ENCODE results near the gene CYP26C1. TPM values are rescaled to one million over a fixed set of nuclear protein-coding genes. Genes with fewer than 3 reads are reported as not detected.
A peak's percentile ranks its signal among the peaks of the same experiment; 100 is the strongest.

The CYP26C1 gene, protein sequence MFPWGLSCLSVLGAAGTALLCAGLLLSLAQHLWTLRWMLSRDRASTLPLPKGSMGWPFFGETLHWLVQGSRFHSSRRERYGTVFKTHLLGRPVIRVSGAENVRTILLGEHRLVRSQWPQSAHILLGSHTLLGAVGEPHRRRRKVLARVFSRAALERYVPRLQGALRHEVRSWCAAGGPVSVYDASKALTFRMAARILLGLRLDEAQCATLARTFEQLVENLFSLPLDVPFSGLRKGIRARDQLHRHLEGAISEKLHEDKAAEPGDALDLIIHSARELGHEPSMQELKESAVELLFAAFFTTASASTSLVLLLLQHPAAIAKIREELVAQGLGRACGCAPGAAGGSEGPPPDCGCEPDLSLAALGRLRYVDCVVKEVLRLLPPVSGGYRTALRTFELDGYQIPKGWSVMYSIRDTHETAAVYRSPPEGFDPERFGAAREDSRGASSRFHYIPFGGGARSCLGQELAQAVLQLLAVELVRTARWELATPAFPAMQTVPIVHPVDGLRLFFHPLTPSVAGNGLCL
- total RNA-seq (0.09 TPM), polyA plus RNA-seq (ENCODE audit: insufficient read depth in 1 of 8, insufficient read length in 8 of 8, low replicate concordance in 1 of 8) (under 1 TPM in 1 of 8 donors, not detected in 7; 0.12 TPM)
- long read RNA-seq, donor 1 = 0 reads
- long read RNA-seq, donor 2 = 0 reads
- long read RNA-seq, donor 3 = 0 reads
- long read RNA-seq, donor 4 = 0 reads
- long read RNA-seq, donor 5 = 0 reads
- long read RNA-seq, donor 6 = 0 reads
- long read RNA-seq, donor 7 = 0 reads
- long read RNA-seq, donor 8 = 0 reads
- long read RNA-seq, donor 9 = 0 reads
- long read RNA-seq, donor 10 = 0 reads
- long read RNA-seq, donor 11 = 0 reads

- DNase-seq = no peak
- Histone ChIP-seq H3K27ac (ENCODE audit: low read length) (no peak within 1 kb of the TSS), H3K9me3 (replicated peaks; ENCODE audit: control insufficient read depth, low read depth, low read length) (no peaks in the 10 kb centered on the region), H3K27me3 (ENCODE audit: control insufficient read depth, insufficient read depth, low read length) (peaks cover 60% of the 10 kb centered on the region), H3K4me1 (ENCODE audit: control insufficient read depth, insufficient read depth, low read length) (peaks cover 22% of the 10 kb centered on the region), H3K36me3 (ENCODE audit: control insufficient read depth, insufficient read depth, low read length) (peaks cover 6% of the 10 kb centered on the region), H3K4me3 (ENCODE audit: low read length) (no peak within 1 kb of the TSS)
- WGBS (ENCODE audit: insufficient coverage) = 8% methylated on average over 47 of the region's 67 CpGs
Observed at GRCh38 chr10:93059975-93060886, at the start of gene CYP26C1. Gene CYP26C1 (plus strand): TSS chr10:93060798. CDS start chr10:93061264, 466 bp downstream.

- Histone ChIP-seq H3K4me1 (ENCODE audit: control insufficient read depth, insufficient read depth, low read length) (no peaks in the 10 kb centered on the region), H3K4me3 (ENCODE audit: low read length) (no peak overlapping the region), H3K27ac (ENCODE audit: low read length) (no peak overlapping the region), H3K9me3 (replicated peaks; ENCODE audit: control insufficient read depth, low read depth, low read length) (no peaks in the 10 kb centered on the region), H3K27me3 (ENCODE audit: control insufficient read depth, insufficient read depth, low read length) (no peaks in the 10 kb centered on the region), H3K36me3 (ENCODE audit: control insufficient read depth, insufficient read depth, low read length) (no peaks in the 10 kb centered on the region)
- DNase-seq = no peak
- no CpG with 5 or more reads among the region's 3 CpGs for WGBS (ENCODE audit: insufficient coverage)
Observed at GRCh38 chr10:93015722-93016121, 44.9 kb upstream of the CYP26C1 start.

GRCh38 chr10:93023013-93023650 lies 37.5 kb upstream of the CYP26C1 start:
- no peaks in the 10 kb centered on the region for H3K4me1 ChIP-seq (ENCODE audit: control insufficient read depth, insufficient read depth, low read length)
- WGBS (ENCODE audit: insufficient coverage) = 93% methylated on average over 1 of the region's 4 CpGs

DNA sequence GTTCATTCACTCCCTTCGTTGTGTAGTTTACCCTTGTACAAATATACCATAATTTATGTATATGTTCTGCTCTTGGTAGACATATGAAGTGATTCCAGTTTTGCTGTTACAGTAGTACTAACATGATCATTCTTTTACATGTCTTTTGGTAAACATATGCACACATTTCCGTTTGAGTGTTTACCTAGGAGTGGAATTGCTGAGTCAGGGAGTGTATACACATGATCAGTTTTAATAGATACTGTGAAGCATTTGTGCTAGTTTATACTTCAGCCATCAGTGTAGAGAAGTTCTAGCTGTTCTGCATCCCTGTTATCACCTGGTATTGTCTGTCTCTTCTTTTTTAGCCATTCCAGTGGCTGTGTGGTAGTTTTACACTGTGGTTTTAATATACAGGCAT lies 34.5 kb upstream of the CYP26C1 start:
- Histone ChIP-seq H3K27ac (ENCODE audit: low read length) (no peak overlapping the region), H3K36me3 (ENCODE audit: control insufficient read depth, insufficient read depth, low read length) (peaks cover 16% of the 10 kb centered on the region), H3K4me1 (ENCODE audit: control insufficient read depth, insufficient read depth, low read length) (peaks cover 2% of the 10 kb centered on the region), H3K4me3 (ENCODE audit: low read length) (no peak overlapping the region), H3K9me3 (replicated peaks; ENCODE audit: control insufficient read depth, low read depth, low read length) (peaks cover 10% of the 10 kb centered on the region), H3K27me3 (ENCODE audit: control insufficient read depth, insufficient read depth, low read length) (no peaks in the 10 kb centered on the region)
- WGBS (ENCODE audit: insufficient coverage) = no CpG with 5 or more reads among the region's 2 CpGs
- DNase-seq = no peak

More at GRCh38 chr10:93023013-93023650, 37.5 kb upstream of the CYP26C1 start:
- Histone ChIP-seq H3K4me3 (ENCODE audit: low read length) (no peak overlapping the region), H3K27me3 (ENCODE audit: control insufficient read depth, insufficient read depth, low read length) (no peaks in the 10 kb centered on the region), H3K36me3 (ENCODE audit: control insufficient read depth, insufficient read depth, low read length) (peaks cover 16% of the 10 kb centered on the region), H3K9me3 (replicated peaks; ENCODE audit: control insufficient read depth, low read depth, low read length) (peaks cover 10% of the 10 kb centered on the region), H3K27ac (ENCODE audit: low read length) (no peak overlapping the region)
- no peak for DNase-seq

GRCh38 chr10:93027508-93027907 lies 33.1 kb upstream of the CYP26C1 start:
- Histone ChIP-seq H3K27ac (ENCODE audit: low read length) (no peak overlapping the region), H3K36me3 (ENCODE audit: control insufficient read depth, insufficient read depth, low read length) (peaks cover 16% of the 10 kb centered on the region), H3K4me3 (ENCODE audit: low read length) (no peak overlapping the region), H3K4me1 (ENCODE audit: control insufficient read depth, insufficient read depth, low read length) (peaks cover 2% of the 10 kb centered on the region), H3K9me3 (replicated peaks; ENCODE audit: control insufficient read depth, low read depth, low read length) (peaks cover 10% of the 10 kb centered on the region), H3K27me3 (ENCODE audit: control insufficient read depth, insufficient read depth, low read length) (no peaks in the 10 kb centered on the region)
- DNase-seq = no peak

DNA sequence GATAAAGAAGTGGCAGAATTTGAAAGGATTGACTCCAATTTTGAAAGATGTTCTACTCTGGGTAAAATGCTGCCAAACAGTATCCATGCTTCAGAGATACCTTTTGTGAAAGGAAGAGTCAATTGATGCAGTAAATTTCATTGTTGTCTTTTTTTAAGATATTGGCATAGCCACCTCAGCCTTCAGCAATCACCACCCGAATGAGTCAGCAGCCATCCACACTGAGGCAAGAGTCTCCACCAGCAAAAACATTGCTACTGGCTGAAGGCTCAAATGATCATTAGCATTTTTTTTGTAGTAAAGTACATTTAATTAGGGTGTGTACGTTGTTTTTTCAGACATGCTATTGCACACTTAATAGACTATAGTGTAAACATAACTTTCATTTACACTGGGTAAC lies 31.7 kb upstream of the CYP26C1 start:
- H3K4me1 ChIP-seq (ENCODE audit: control insufficient read depth, insufficient read depth, low read length) = peaks cover 2% of the 10 kb centered on the region
- no peak for DNase-seq
- no peak overlapping the region for H3K27ac ChIP-seq (ENCODE audit: low read length)
- no CpG with 5 or more reads among the region's 2 CpGs for WGBS (ENCODE audit: insufficient coverage)
- peaks cover 10% of the 10 kb centered on the region for H3K9me3 ChIP-seq (replicated peaks; ENCODE audit: control insufficient read depth, low read depth, low read length)
- no peak overlapping the region for H3K4me3 ChIP-seq (ENCODE audit: low read length)
- H3K27me3 ChIP-seq (ENCODE audit: control insufficient read depth, insufficient read depth, low read length) = no peaks in the 10 kb centered on the region
- H3K36me3 ChIP-seq (ENCODE audit: control insufficient read depth, insufficient read depth, low read length) = peaks cover 16% of the 10 kb centered on the region

DNA sequence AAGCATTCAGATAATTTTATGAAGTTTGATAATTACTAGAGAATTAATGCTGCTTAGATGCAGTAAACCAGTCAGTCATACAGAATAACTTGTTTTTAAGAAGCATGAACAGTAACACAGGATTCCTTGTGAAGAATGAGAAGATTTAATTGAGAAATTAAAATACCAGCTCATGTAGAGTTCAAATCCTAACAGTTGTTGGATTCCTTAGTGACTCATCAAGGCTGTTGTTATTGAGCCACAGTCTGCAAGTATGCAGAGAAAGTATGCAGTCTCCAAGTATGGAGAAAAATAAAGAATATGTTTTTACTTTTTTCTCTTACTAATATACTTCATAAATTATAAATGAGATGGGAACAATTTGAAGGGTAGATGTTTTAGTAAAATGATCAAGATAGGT lies 30.2 kb upstream of the CYP26C1 start:
- H3K9me3 ChIP-seq (replicated peaks; ENCODE audit: control insufficient read depth, low read depth, low read length) = peaks cover 10% of the 10 kb centered on the region
- no peak overlapping the region for H3K4me3 ChIP-seq (ENCODE audit: low read length)
- no peak overlapping the region for H3K27ac ChIP-seq (ENCODE audit: low read length)
- H3K27me3 ChIP-seq (ENCODE audit: control insufficient read depth, insufficient read depth, low read length) = no peaks in the 10 kb centered on the region
- peaks cover 2% of the 10 kb centered on the region for H3K4me1 ChIP-seq (ENCODE audit: control insufficient read depth, insufficient read depth, low read length)
- H3K36me3 ChIP-seq (ENCODE audit: control insufficient read depth, insufficient read depth, low read length) = peaks cover 12% of the 10 kb centered on the region
- peak; percentile 39 for DNase-seq

GRCh38 chr10:93032105-93032808 lies 28.3 kb upstream of the CYP26C1 start:
- no CpG with 5 or more reads among the region's 5 CpGs for WGBS (ENCODE audit: insufficient coverage)

GRCh38 chr10:93032809-93033137 lies 27.8 kb upstream of the CYP26C1 start:
- Histone ChIP-seq H3K9me3 (replicated peaks; ENCODE audit: control insufficient read depth, low read depth, low read length) (peaks cover 3% of the 10 kb centered on the region), H3K27me3 (ENCODE audit: control insufficient read depth, insufficient read depth, low read length) (no peaks in the 10 kb centered on the region), H3K4me3 (ENCODE audit: low read length) (no peak overlapping the region), H3K36me3 (ENCODE audit: control insufficient read depth, insufficient read depth, low read length) (peaks cover under 1% of the 10 kb centered on the region), H3K27ac (ENCODE audit: low read length) (no peak overlapping the region), H3K4me1 (ENCODE audit: control insufficient read depth, insufficient read depth, low read length) (peaks cover 2% of the 10 kb centered on the region)
- DNase-seq = no peak
- 92% methylated on average over 1 of the region's 1 CpG for WGBS (ENCODE audit: insufficient coverage)

More at GRCh38 chr10:93032105-93032808, 28.3 kb upstream of the CYP26C1 start:
- Histone ChIP-seq H3K27me3 (ENCODE audit: control insufficient read depth, insufficient read depth, low read length) (no peaks in the 10 kb centered on the region), H3K4me1 (ENCODE audit: control insufficient read depth, insufficient read depth, low read length) (peaks cover 2% of the 10 kb centered on the region), H3K4me3 (ENCODE audit: low read length) (no peak overlapping the region), H3K9me3 (replicated peaks; ENCODE audit: control insufficient read depth, low read depth, low read length) (peaks cover 8% of the 10 kb centered on the region), H3K27ac (ENCODE audit: low read length) (no peak overlapping the region), H3K36me3 (ENCODE audit: control insufficient read depth, insufficient read depth, low read length) (peaks cover 6% of the 10 kb centered on the region)
- no peak for DNase-seq

Data from muscle of leg (tissue), 16 donors.